Calu3 (cell line): ENCODE results near the gene CDC42EP5. TPM values are rescaled to one million over a fixed set of nuclear protein-coding genes. Genes with fewer than 3 reads are reported as not detected.

Experiments
- BruUV-seq: library from RNA; stranded (reverse); fragments of 400-500 nt; replicated peaks from 2 replicates; lab custom pipeline; 2021; lab: Mats Ljungman, UMichigan
- CTCF ChIA-PET: fragments of 300-600 bp; sonication (Branson Sonifier 250); formaldehyde crosslinking; loops from one replicate; lab custom pipeline; 2022; ENCODE audit warnings: antibody characterized with exemption; lab: Charles Lee
- DNase-seq: peaks from one replicate; pipeline ENCODE4 v3.0.0; 2022
- H3K27ac Mint-ChIP-seq: one replicate; pipeline ENCODE4 v1.8.0; 2022; ENCODE audit warnings: mixed read lengths; ENCODE audit not compliant: unreplicated experiment
- H3K27me3 Mint-ChIP-seq: one replicate; pipeline ENCODE4 v1.8.0; 2022; ENCODE audit warnings: mixed read lengths; ENCODE audit not compliant: unreplicated experiment
- H3K36me3 Mint-ChIP-seq: one replicate; pipeline ENCODE4 v1.8.0; 2022; ENCODE audit warnings: mild to moderate bottlenecking, moderate library complexity, mixed read lengths; ENCODE audit not compliant: insufficient read depth, unreplicated experiment
- H3K4me1 Mint-ChIP-seq: one replicate; pipeline ENCODE4 v1.8.0; 2022; ENCODE audit warnings: mild to moderate bottlenecking, low read depth, mixed read lengths; ENCODE audit not compliant: unreplicated experiment
- H3K4me3 Mint-ChIP-seq: one replicate; pipeline ENCODE4 v1.8.0; 2022; ENCODE audit warnings: mild to moderate bottlenecking, low read depth, moderate library complexity, mixed read lengths; ENCODE audit not compliant: unreplicated experiment
- H3K9me3 Mint-ChIP-seq: one replicate; pipeline ENCODE4 v1.8.0; 2022; ENCODE audit warnings: low read depth, mixed read lengths; ENCODE audit not compliant: unreplicated experiment
- CTCF ChIP-seq: fragments of 200-600 bp; IDR thresholded peaks from one replicate; pipeline ENCODE4 v1.8.0; 2022; ENCODE audit warnings: antibody characterized with exemption; ENCODE audit not compliant: unreplicated experiment
- intact Hi-C: fragments of 100-400 bp; cut with micrococcal nuclease; formaldehyde crosslinking; loops from one replicate; pipeline ENCODE4 v1.10.0; 2022; ENCODE audit not compliant: unreplicated experiment
- total RNA-seq: library from RNA; stranded (reverse); gene quantifications from 2 replicates; pipeline ENCODE4 v1.2.3, GENCODE V29; 2022

CDC42EP5 gene
- total RNA-seq, 1 experiment from 2014 or later: 12.9 TPM

DNA sequence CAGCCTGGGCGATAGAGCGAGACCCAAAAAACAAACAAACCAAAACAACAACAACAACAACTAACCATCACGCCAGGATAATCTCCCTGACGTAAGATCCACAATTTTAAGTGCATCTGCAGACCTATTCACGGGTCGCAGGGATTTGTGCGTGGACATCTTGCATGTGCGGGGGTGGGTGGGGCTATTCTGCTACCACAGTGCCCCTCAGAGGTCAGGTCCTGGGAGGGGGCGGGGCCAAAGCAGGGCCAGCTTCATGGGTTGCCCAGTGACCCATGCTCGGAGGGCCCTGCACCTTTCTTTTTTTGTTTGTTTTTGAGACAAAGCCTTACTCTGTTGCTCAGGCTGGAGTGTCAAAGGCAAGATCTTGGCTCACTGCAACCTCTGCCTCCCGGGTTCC lies 2.6 kb upstream of the CDC42EP5 start:
- Mint-ChIP-seq H3K4me3 (no peak overlapping the region), H3K4me1 (peaks cover 15% of the 10 kb centered on the region), H3K27me3 (peaks cover 62% of the 10 kb centered on the region), H3K36me3 (peaks cover 11% of the 10 kb centered on the region), H3K9me3 (no peaks in the 10 kb centered on the region), H3K27ac (no peak overlapping the region)
- TF ChIP-seq CTCF: no peak
- no TSS peak for BruUV-seq
- intact Hi-C loops: no loop called here
- DNase-seq: no peak
- CTCF ChIA-PET: no interaction called here

DNA sequence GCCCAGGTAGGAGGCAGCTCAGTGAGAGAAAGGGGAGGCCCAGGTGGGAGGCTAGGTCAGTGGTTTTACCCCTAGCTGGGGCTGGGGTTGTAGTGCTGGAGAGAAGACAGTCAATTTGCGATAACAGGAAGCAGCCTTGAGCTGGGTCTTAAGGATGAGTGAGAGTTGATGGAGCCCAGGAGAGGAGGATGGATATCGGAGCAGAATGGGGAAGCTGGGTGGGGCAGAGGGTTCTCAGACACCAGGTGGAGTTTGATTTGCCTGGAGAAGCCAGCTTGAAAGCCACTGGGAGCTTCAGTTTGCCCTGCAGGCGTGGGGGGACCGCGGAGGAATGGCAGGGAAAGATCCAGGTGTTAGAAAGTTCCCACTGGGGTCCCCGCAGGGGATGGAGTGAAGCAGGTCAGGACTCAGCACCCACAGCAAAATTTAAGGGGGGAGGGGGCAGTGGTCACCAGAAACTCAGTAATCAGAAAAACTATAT lies 836 bp upstream of the CDC42EP5 start:
- Mint-ChIP-seq H3K36me3 (peaks cover 12% of the 10 kb centered on the region), H3K27me3 (peaks cover 48% of the 10 kb centered on the region), H3K9me3 (no peaks in the 10 kb centered on the region), H3K4me3 (no peak overlapping the region), H3K27ac (no peak overlapping the region), H3K4me1 (peaks cover 33% of the 10 kb centered on the region)
- intact Hi-C loops: no loop called here
- no peak for DNase-seq
- CTCF ChIA-PET: interaction anchor here (0.5 to 1.0 kb wide), 3 partner anchors 32 to 863 kb away, joined by 3 read pairs; no protein-coding TSS in a partner anchor
- no peak for TF ChIP-seq CTCF
- no TSS peak for BruUV-seq

GRCh38 chr19:54470991-54471782 lies 1.9 kb downstream of the CDC42EP5 start:
- intact Hi-C loops: no loop called here
- TF ChIP-seq CTCF: no peak
- H3K27me3 Mint-ChIP-seq: peaks cover 21% of the 10 kb centered on the region
- peak overlapping the region; percentile 34 for H3K27ac Mint-ChIP-seq
- CTCF ChIA-PET: interaction anchor here (0.7 kb wide), 2 partner anchors 42 to 102 kb away, joined by 3 read pairs; no protein-coding TSS in a partner anchor
- BruUV-seq: no TSS peak
- no peaks in the 10 kb centered on the region for H3K9me3 Mint-ChIP-seq
- peaks cover 39% of the 10 kb centered on the region for H3K4me1 Mint-ChIP-seq
- H3K4me3 Mint-ChIP-seq: peak overlapping the region; percentile 73
- peaks cover 12% of the 10 kb centered on the region for H3K36me3 Mint-ChIP-seq
- DNase-seq: peak; percentile 52

DNA sequence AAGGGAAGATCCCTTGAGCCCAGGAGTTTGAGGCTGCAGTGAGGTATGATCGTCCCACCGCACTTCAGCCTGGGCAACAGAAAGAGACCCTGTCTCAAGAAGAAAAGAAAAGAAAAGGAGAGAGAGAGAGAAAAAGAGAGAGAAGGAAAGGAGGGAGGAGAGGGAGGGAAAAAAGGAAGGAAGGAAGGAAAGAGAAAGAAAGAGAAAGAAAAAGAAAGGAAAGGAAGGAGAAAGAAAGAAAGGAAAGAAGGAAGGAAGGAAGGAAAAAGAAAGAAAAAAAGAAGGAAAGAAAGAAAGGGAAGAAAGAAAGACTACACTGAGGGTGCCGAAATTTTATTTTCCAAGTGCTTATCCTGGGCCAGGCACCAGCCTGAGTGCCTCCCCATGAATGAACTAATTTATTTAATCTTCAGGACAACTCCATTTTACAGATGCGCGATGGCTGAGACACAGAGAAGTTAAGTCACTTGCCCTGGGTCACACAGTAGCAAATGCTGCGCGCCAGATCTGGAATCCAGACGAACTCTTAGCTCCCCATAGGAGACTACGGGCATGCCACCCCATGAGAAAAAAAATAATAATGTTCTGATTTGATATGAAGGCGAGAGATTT lies 2.7 kb downstream of the CDC42EP5 start:
- H3K9me3 Mint-ChIP-seq: no peaks in the 10 kb centered on the region
- TSS peak; percentile 70 for BruUV-seq
- TF ChIP-seq CTCF: no peak
- H3K4me3 Mint-ChIP-seq: peak overlapping the region; percentile 73
- peaks cover 39% of the 10 kb centered on the region for H3K4me1 Mint-ChIP-seq
- peak overlapping the region; percentile 34 for H3K27ac Mint-ChIP-seq
- intact Hi-C loops: no loop called here
- H3K36me3 Mint-ChIP-seq: peaks cover 12% of the 10 kb centered on the region
- peaks cover 18% of the 10 kb centered on the region for H3K27me3 Mint-ChIP-seq
- CTCF ChIA-PET: no interaction called here
- no peak for DNase-seq
